Naive B cell (primary cell): ENCODE results near the gene DIP2B. TPM values are rescaled to one million over a fixed set of nuclear protein-coding genes. Genes with fewer than 3 reads are reported as not detected.

Experiments
- ATAC-seq, 2 donors: fragments of 150-1000 bp; cut with Tn5 transposase; 2 replicates each; pipeline ENCODE4 v1.10.0; 2021; ENCODE audit warnings: low read depth in 2 of 2, mild to moderate bottlenecking in 2 of 2, moderate library complexity in 2 of 2
- DNase-seq: peaks from one replicate; pipeline ENCODE4 v3.0.0; 2022
- H3K27ac Mint-ChIP-seq, 6 donors: one replicate each; pipeline ENCODE4 v1.8.0; 2020 to 2022; ENCODE audit warnings: mild to moderate bottlenecking in 6 of 6, mixed read lengths in 6 of 6, moderate library complexity in 5 of 6, inconsistent platforms in 2 of 6
- H3K27me3 Mint-ChIP-seq, 3 donors: one replicate each; pipeline ENCODE4 v1.8.0; 2021 to 2022; ENCODE audit warnings: mixed read lengths in 3 of 3, mild to moderate bottlenecking in 1 of 3
- H3K36me3 Mint-ChIP-seq, 2 donors: one replicate each; pipeline ENCODE4 v1.8.0; 2020 to 2022; ENCODE audit warnings: mixed read lengths in 2 of 2, inconsistent platforms in 1 of 2, mild to moderate bottlenecking in 1 of 2
- H3K4me1 Mint-ChIP-seq, 3 donors: one replicate each; pipeline ENCODE4 v1.8.0; 2020 to 2022; ENCODE audit warnings: mixed read lengths in 3 of 3, inconsistent platforms in 1 of 3, mild to moderate bottlenecking in 1 of 3, moderate library complexity in 1 of 3
- H3K4me3 Mint-ChIP-seq, 8 donors: one replicate each; pipeline ENCODE4 v1.8.0; 2020 to 2022; ENCODE audit warnings: mild to moderate bottlenecking in 8 of 8, mixed read lengths in 8 of 8, moderate library complexity in 8 of 8, inconsistent platforms in 2 of 8
- H3K9me3 Mint-ChIP-seq, 7 donors: one replicate each; pipeline ENCODE4 v1.8.0; 2020 to 2022; ENCODE audit warnings: mixed read lengths in 7 of 7, mild to moderate bottlenecking in 5 of 7, inconsistent platforms in 2 of 7, moderate library complexity in 1 of 7
- polyA plus RNA-seq, 6 donors: library from polyadenylated mRNA; unstranded; fragments of 300-500 nt; fragmentation: Illumina TruSeq; gene quantifications; one replicate each; pipeline ENCODE4 v1.2.3, GENCODE V29; 2021; ENCODE audit warnings: low read depth in 6 of 6

Gene DIP2B
- polyA plus RNA-seq, 6 donors from 2014 or later = 13.4 to 26.7 (median 18.1) TPM

DNA sequence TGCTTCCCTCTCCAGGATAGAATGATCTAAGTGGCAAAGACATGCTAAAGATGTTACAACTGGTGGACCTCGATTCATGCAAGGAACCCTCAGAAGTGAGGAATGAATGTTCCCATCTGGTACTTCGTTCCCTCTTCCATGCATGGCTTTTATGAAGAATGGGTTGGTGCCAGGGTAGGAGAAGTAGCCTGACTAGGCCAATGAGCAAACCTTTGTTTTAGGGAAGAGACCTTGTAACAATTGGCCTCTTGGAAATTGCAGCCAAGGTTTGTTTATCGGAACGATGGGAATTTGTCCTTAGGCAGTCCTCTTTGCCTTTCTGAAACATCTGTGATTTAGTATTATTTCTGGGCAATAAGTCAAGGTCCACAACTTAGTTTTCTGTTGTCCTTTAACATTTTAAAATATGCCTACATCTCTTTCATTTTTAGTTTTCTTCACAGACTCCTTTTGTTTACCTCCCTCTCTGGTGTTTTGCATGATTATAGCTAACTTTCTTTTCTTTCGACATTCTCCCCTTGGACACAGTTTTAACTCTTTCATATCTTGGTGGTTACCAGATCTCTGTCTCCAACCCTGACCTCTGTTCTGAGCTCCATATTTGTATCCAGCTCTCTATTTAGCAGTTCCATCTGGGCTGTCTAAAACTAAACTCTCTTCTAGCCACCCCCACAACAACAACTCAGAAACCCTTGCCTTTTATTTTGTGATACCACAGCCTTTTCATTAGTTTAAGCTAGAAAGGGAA, 70.0 kb downstream of the DIP2B start:
- ATAC-seq = no peak
- no peak for DNase-seq
- Mint-ChIP-seq H3K27me3 (no peaks in the 10 kb centered on the region), H3K27ac (peak overlapping the region in 3 of 6 donors; percentile 4 to 82 (median 42)), H3K36me3 (no peaks in the 10 kb centered on the region), H3K4me1 (peaks cover 30 to 71% (median 48%) of the 10 kb centered on the region in 3 donors), H3K4me3 (peak overlapping the region in 1 of 8 donors; percentile 1), H3K9me3 (no peaks in the 10 kb centered on the region)

DNA sequence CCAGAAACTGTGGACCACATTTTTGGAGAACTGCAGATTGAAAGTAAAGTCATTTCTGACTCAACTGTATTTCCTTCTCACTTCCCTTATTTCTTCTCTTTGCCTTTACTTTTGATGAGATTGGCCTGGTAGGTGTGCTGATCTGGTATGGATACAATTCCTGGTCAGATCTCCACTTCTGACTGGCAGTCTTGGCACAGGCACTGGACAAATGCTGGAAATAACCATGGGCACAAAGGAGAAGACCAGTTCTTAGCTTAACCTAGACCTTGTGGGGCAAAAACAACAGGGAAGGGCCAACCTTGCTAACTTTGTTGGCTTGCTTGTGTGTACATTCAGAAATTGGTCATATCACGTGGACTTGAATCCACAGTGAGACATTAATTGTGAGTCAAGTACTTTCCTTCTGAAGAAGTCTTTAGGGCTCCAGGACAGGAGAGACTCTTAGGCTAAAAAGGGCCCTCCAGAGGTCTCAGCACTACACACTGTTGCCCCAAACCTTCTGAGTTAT, 75.0 kb downstream of the DIP2B start:
- Mint-ChIP-seq H3K27ac (peak overlapping the region in 3 of 6 donors; percentile 65 to 93 (median 88)), H3K36me3 (no peaks in the 10 kb centered on the region), H3K4me3 (peak overlapping the region in 6 of 8 donors; percentile 29 to 82 (median 69)), H3K9me3 (no peaks in the 10 kb centered on the region), H3K4me1 (peaks cover 28 to 55% (median 30%) of the 10 kb centered on the region in 3 donors), H3K27me3 (no peaks in the 10 kb centered on the region)
- ATAC-seq (no peak), DNase-seq (no peak)

GRCh38 chr12:50580436-50580835, 75.7 kb downstream of the DIP2B start:
- Mint-ChIP-seq H3K36me3 (no peaks in the 10 kb centered on the region), H3K9me3 (no peaks in the 10 kb centered on the region), H3K27ac (peak overlapping the region in 1 of 6 donors; percentile 65), H3K4me1 (peaks cover 24 to 49% (median 24%) of the 10 kb centered on the region in 3 donors), H3K4me3 (peak overlapping the region in 5 of 8 donors; percentile 32 to 71 (median 56)), H3K27me3 (no peaks in the 10 kb centered on the region)
- DNase-seq = no peak
- no peak for ATAC-seq

DNA sequence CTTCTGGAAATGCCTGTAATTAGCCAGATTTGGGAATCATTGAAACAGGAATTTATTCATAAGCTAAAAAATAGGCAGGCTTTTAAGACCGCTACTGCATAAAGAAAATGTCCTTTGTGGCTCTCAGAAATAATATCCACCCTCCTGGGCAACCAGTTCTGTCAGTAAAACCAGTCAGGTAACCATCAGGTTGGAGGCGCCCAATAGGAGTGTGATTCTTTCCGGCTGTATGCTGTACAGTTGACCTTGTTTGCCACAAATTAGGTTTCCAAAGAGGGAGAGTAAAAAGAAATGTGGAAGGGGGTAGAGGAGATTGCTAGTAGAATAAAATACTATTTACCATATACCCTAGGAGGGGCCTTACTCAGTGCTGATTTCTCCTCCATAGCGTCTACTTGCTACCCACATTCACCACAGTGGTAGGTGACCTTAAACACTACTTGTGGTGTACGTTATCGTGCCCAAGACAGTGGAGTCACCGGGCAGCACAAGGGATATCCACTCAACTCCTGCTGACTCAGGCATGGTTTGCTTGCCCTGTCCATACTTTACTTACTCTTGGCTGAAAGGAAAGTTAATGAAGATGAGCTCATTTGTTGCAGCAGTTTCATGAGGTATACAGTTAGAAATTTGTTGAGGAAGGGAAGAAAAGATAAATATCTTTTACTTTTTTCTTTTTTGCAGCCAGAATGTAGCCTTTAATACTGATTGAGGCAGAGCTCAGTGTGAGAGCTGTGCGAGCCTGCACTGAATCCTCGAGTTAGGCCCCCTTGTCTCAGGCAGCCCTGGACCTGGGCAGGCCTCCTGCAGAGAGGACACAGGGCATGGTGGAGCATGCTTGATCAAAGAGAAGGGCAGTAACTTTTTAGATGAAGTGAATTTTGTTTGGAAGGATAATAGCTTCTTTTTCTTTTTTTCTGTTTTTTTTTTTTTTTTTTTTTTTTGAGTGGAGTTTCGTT, 76.7 kb downstream of the DIP2B start:
- Mint-ChIP-seq H3K36me3 (no peaks in the 10 kb centered on the region), H3K4me3 (peak overlapping the region in 2 of 8 donors; percentile 8 to 9), H3K4me1 (peaks cover 20 to 39% (median 24%) of the 10 kb centered on the region in 3 donors), H3K27ac (peak overlapping the region in 4 of 6 donors; percentile 15 to 65 (median 54)), H3K9me3 (no peaks in the 10 kb centered on the region), H3K27me3 (no peaks in the 10 kb centered on the region)
- ATAC-seq (no peak), DNase-seq (no peak)

- ATAC-seq (no peak), DNase-seq (no peak)
- no peaks in the 10 kb centered on the region for H3K27me3 Mint-ChIP-seq
- no peaks in the 10 kb centered on the region for H3K36me3 Mint-ChIP-seq
- no peak overlapping the region for H3K27ac Mint-ChIP-seq
- peaks cover 31 to 38% (median 32%) of the 10 kb centered on the region in 3 donors for H3K4me1 Mint-ChIP-seq
- no peaks in the 10 kb centered on the region for H3K9me3 Mint-ChIP-seq
- no peak overlapping the region for H3K4me3 Mint-ChIP-seq
Observed at GRCh38 chr12:50584135-50584534, 79.3 kb downstream of the DIP2B start.

DNA sequence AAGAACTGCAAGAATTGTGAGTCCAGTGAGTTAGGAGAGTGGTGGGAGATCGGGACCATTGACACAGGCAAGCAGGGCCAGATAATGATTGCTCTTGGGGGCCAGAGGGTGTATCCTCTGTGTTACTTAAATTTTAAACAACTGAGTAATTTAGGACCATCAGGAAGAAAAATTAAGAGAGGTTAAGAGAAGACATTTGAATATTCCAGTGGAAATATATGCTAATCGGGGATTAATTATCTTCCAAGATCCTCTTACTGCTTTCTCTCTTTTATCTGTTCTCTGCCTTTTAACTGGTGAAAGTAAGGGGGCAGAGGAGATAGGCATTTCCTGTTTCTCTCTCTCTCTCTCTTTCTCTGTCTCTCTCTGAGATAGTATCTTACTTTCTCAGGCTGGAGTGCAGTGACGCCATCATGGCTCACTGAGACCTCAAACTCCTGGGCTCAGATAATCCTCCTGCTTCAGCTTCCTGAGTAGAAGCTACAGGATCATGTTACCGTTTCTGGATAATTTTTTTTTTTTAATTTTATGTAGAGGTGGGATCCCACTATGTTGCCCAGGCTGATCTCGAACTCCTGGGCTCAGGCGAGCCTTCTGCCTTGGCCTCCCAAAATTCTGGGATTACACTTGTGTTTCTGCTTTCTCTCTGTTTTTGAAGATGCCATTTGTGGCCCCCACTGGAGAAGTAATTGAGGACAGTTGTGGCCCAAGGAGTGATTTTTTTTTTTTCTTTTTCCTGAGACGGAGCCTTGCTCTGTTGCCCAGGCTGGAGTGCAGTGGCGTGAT, 85.1 kb downstream of the DIP2B start:
- no peak for ATAC-seq
- H3K4me1 Mint-ChIP-seq = peaks cover 22 to 52% (median 49%) of the 10 kb centered on the region in 3 donors
- H3K4me3 Mint-ChIP-seq = peak overlapping the region in 1 of 8 donors; percentile 35

DNA sequence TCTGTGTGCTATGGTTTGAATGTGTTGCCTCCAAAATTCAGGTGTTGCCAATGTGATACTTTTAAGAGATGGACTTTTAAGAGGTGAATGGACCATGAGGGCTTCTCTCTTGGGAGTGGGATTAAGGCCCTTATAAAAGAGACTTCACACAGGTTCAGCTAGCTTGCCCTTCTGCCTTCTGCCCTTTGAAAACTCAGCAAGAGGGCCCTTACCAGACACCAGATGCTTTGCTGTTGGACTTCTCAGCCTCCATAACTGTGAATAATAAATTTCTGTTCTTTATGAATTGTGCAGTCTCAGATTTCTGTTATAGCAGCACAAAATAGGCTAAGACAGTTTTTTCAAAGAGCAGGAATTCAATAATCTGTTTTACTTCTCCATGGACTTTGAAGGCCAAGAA, 86.1 kb downstream of the DIP2B start:
- H3K27me3 Mint-ChIP-seq = no peaks in the 10 kb centered on the region
- H3K36me3 Mint-ChIP-seq = no peaks in the 10 kb centered on the region
- DNase-seq (no peak), ATAC-seq (no peak)
- no peak overlapping the region for H3K4me3 Mint-ChIP-seq
- H3K4me1 Mint-ChIP-seq = peaks cover 31 to 60% (median 57%) of the 10 kb centered on the region in 3 donors
- peak overlapping the region in 3 of 6 donors; percentile 18 to 76 (median 58) for H3K27ac Mint-ChIP-seq
- H3K9me3 Mint-ChIP-seq = peaks cover 0 to 1% (median 0%) of the 10 kb centered on the region in 7 donors

More for the DNA sequence above, 85.1 kb downstream of the DIP2B start:
- H3K27me3 Mint-ChIP-seq = no peaks in the 10 kb centered on the region
- DNase-seq = no peak
- peaks cover 0 to 1% (median 0%) of the 10 kb centered on the region in 7 donors for H3K9me3 Mint-ChIP-seq
- H3K27ac Mint-ChIP-seq = peak overlapping the region in 5 of 6 donors; percentile 4 to 72 (median 17)
- no peaks in the 10 kb centered on the region for H3K36me3 Mint-ChIP-seq

- Mint-ChIP-seq H3K27ac (peak overlapping the region in 4 of 6 donors; percentile 2 to 67 (median 6)), H3K4me3 (no peak overlapping the region), H3K9me3 (peaks cover 0 to 1% (median 0%) of the 10 kb centered on the region in 7 donors), H3K36me3 (peaks cover 0 to 2% of the 10 kb centered on the region in 2 donors), H3K4me1 (peaks cover 50 to 70% (median 67%) of the 10 kb centered on the region in 3 donors), H3K27me3 (no peaks in the 10 kb centered on the region)
- ATAC-seq = no peak
- no peak for DNase-seq
Observed at GRCh38 chr12:50595667-50596066, 90.9 kb downstream of the DIP2B start.

DNA sequence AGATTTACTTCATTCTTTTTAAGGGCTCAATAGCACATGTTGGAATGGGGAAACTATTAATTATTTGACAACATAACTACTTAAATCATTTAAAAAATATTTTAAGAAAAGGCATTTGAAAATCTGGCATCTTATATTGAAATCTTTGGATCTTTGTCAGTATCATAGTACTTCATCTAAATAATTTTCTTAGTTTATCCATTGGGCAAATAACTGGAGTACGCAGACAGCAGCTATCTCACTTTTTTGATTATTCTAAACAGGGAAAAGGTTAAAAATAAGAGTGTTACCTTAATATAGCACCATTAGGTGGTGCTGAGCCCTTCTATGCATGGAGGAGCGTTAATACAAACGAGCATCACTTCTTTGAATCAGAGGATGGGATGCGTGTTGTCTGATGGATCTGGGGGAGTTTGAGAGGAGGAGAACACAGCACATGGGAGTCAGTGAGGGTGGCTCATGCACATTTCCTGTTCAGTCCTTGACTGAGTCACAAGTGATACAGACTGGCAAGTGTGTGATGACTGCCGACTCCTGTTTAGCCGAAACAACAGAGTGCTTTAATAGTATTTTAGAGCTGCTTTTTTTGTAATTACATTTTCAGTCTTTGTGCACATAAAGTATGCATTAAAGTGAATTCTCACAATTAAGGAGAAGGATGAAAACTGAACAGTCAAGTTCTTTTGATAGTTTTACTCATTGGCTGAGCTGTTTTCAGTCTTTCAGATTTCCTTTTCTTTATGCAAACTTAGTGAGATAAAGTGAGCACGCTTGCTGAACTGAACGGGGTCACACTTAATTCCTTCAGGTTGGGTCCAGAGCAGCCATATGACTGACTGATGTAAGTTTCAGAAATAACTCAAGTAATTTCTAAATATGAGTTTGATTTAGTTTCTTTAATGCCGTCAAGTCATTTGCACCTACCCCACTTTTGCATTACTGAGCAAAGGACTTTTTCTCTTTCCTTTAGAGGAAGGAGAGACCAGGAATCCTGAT, 92.7 kb downstream of the DIP2B start:
- peak overlapping the region; percentile 4 to 64 (median 34) for H3K4me3 Mint-ChIP-seq
- peaks cover 0 to 4% (median 0%) of the 10 kb centered on the region in 7 donors for H3K9me3 Mint-ChIP-seq
- H3K27me3 Mint-ChIP-seq = no peaks in the 10 kb centered on the region
- peaks cover 0 to 6% of the 10 kb centered on the region in 2 donors for H3K36me3 Mint-ChIP-seq
- DNase-seq (peak; percentile 19), ATAC-seq (peak; percentile 90 to 93)
- peak overlapping the region; percentile 1 to 79 (median 20) for H3K27ac Mint-ChIP-seq
- peaks cover 59 to 70% (median 68%) of the 10 kb centered on the region in 3 donors for H3K4me1 Mint-ChIP-seq

- Mint-ChIP-seq H3K4me1 (peaks cover 59 to 65% (median 63%) of the 10 kb centered on the region in 3 donors), H3K4me3 (peak overlapping the region in 5 of 8 donors; percentile 12 to 64 (median 37)), H3K9me3 (peaks cover 0 to 4% (median 0%) of the 10 kb centered on the region in 7 donors), H3K27ac (peak overlapping the region; percentile 0 to 98 (median 72)), H3K36me3 (peaks cover 0 to 6% of the 10 kb centered on the region in 2 donors), H3K27me3 (no peaks in the 10 kb centered on the region)
- DNase-seq (no peak), ATAC-seq (no peak)
Observed at GRCh38 chr12:50598321-50598862, 93.6 kb downstream of the DIP2B start.

DNA sequence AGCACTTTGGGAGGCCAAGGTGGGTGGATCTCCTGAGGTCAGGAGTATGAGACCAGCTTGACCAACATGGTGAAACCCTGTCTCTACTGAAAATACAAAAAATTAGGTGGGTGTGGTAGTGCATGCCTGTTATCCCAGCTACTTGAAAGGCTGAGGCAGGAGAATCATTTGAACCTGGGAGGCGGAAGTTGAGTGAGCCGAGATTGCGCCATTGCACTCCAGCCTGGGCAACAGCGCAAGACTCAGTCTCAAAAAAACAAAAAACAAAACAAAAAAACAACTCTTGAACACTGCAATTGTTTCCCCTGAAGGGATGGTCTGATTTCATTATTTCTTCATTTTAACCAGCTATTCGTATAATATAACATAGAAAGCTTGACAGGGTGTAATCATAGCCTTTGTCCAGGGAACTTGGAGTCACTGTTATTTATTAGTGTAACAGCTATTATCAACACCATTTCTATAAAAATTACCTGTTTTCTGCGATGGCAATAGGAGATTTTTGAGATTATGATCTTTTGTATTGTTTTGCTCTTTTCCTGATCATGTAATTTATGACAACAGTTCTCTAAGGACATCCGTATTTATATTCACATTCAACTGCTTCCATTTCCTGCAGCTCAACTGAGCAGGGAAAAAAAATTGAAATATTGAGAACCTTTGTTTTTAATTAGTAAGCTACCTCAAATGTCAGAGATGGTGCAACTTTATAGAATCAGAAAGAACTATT, 94.7 kb downstream of the DIP2B start:
- ATAC-seq = no peak
- Mint-ChIP-seq H3K27me3 (no peaks in the 10 kb centered on the region), H3K9me3 (peaks cover 0 to 3% (median 0%) of the 10 kb centered on the region in 7 donors), H3K27ac (peak overlapping the region in 4 of 6 donors; percentile 24 to 80 (median 66)), H3K4me1 (peaks cover 52 to 66% (median 58%) of the 10 kb centered on the region in 3 donors), H3K36me3 (peaks cover 0 to 6% of the 10 kb centered on the region in 2 donors), H3K4me3 (peak overlapping the region in 3 of 8 donors; percentile 16 to 35 (median 28))
- DNase-seq = no peak
